K562 (cell line): ENCODE measurements around the gene FTSJ3. TPM values are rescaled to one million over a fixed set of nuclear protein-coding genes. Genes with fewer than 3 reads are reported as not detected.

Experiments
- CREB3L1 ChIP-seq: fragments of 450-650 bp; IDR thresholded peaks from 2 replicates; pipeline ENCODE4 v1.6.1; 2014; ENCODE audit warnings: low read depth, mild to moderate bottlenecking, moderate library complexity, borderline replicate concordance
- E2F8 ChIP-seq: fragments of 450-650 bp; IDR thresholded peaks from 2 replicates; pipeline ENCODE4 v1.7.1; 2018; ENCODE audit warnings: mild to moderate bottlenecking, low read depth; ENCODE audit not compliant: partially characterized antibody
- ELF1 ChIP-seq: fragments of 200-800 bp; sonication (Bioruptor generic); IDR thresholded peaks from 2 replicates; pipeline ENCODE4 v1.6.1; 2016; ENCODE audit warnings: missing genetic modification characterization, missing compliant biosample characterization
- ETS1 ChIP-seq: conservative IDR thresholded peaks from 2 replicates; pipeline ENCODE4 v1.6.1; 2011; ENCODE audit warnings: low read depth, mild to moderate bottlenecking, low read length; ENCODE audit not compliant: control insufficient read depth
- ETV5 ChIP-seq: sonication (generic); formaldehyde crosslinking; IDR thresholded peaks from 2 replicates; pipeline ENCODE4 v1.4.0; 2020; ENCODE audit warnings: low read depth, mild to moderate bottlenecking, missing genetic modification reagents
- FIP1L1 ChIP-seq: fragments of 200-400 bp; formaldehyde crosslinking; IDR thresholded peaks from 2 replicates; pipeline ENCODE4 v1.6.1; 2018; ENCODE audit warnings: mild to moderate bottlenecking, low read depth, low read length; ENCODE audit not compliant: poor library complexity, severe bottlenecking
- FOXJ2 ChIP-seq: fragments of 200-800 bp; sonication (Bioruptor generic); IDR thresholded peaks from 2 replicates; pipeline ENCODE4 v1.6.1; 2016; ENCODE audit warnings: missing genetic modification characterization, missing compliant biosample characterization
- GABPB2 ChIP-seq: fragments of 250-450 bp; sonication (Bioruptor Pico); conservative IDR thresholded peaks from 2 replicates; pipeline ENCODE4 v1.5.1; 2021; ENCODE audit warnings: mild to moderate bottlenecking
- NR2C1 ChIP-seq, 2 experiments: fragments of 450-650 bp; IDR thresholded peaks; 2 replicates each; pipeline ENCODE4 v1.6.1; 2017; ENCODE audit warnings: mild to moderate bottlenecking in 2 of 2, antibody characterized with exemption in 1 of 2, inconsistent platforms in 1 of 2, missing compliant biosample characterization in 1 of 2, missing genetic modification characterization in 1 of 2
- PHF8 ChIP-seq: fragments of 200-600 bp; sonication (generic); IDR thresholded peaks from 2 replicates; pipeline ENCODE4 v1.6.1; 2012; ENCODE audit warnings: mixed run types, mild to moderate bottlenecking, inconsistent platforms, low read length, moderate library complexity, borderline replicate concordance
- RAD51 ChIP-seq: fragments of 450-650 bp; IDR thresholded peaks from 2 replicates; pipeline ENCODE4 v1.7.1; 2016; ENCODE audit warnings: low read depth, mild to moderate bottlenecking, borderline replicate concordance
- RB1 ChIP-seq: fragments of 450-650 bp; IDR thresholded peaks from 2 replicates; pipeline ENCODE4 v1.6.1; 2017; ENCODE audit warnings: low read depth, mild to moderate bottlenecking
- TBP ChIP-seq: optimal IDR thresholded peaks from 2 replicates; pipeline ENCODE3; 2011; ENCODE audit warnings: low read depth, low read length, improper control_type of control experiment
- TFAP4 ChIP-seq: sonication (generic); formaldehyde crosslinking; IDR thresholded peaks from 2 replicates; pipeline ENCODE4 v1.8.0; 2022; ENCODE audit warnings: missing genetic modification reagents, mild to moderate bottlenecking, moderate library complexity, borderline replicate concordance
- YY1 ChIP-seq, 3 experiments: IDR thresholded peaks; 2 replicates each; pipeline ENCODE4 v1.6.1; 2011; ENCODE audit warnings: low read length in 2 of 3, mild to moderate bottlenecking in 2 of 3, moderate library complexity in 2 of 3, borderline replicate concordance in 1 of 3, control low read depth in 1 of 3, low read depth in 1 of 3; ENCODE audit not compliant: insufficient read depth in 3 of 3, insufficient replicate concordance in 2 of 3, control insufficient read depth in 1 of 3, insufficient read length in 1 of 3; ENCODE audit errors: extremely low read depth in 1 of 3
- ZKSCAN8 ChIP-seq: fragments of 200-800 bp; sonication (Bioruptor generic); IDR thresholded peaks from 2 replicates; pipeline ENCODE4 v1.6.1; 2016; ENCODE audit warnings: missing genetic modification characterization, missing compliant biosample characterization
- ZNF263 ChIP-seq: sonication (generic); formaldehyde crosslinking; IDR thresholded peaks from 2 replicates; pipeline ENCODE4 v1.8.0; 2022; ENCODE audit warnings: mild to moderate bottlenecking, missing genetic modification reagents, borderline replicate concordance
- polyA plus RNA-seq, 8 experiments: library from polyadenylated mRNA; depleted of rRNA in 4 of 8; stranded (reverse) in 5 of 8; unstranded in 3 of 8; fragments of >200 nt; fragmentation: Nextera tagmentation in 2 of 8; fragmentation: Illumina TruSeq in 1 of 8; extraction: Ambion mirVana in 2 of 8; extraction: Trizol in 1 of 8; gene quantifications; 2 replicates each; pipeline versions ENCODE4 v1.2.1 to v1.2.3, GENCODE V29; 2011 to 2014; ENCODE audit warnings: inconsistent platforms in 1 of 8, missing spikeins in 1 of 8
- total RNA-seq, 7 experiments: library from RNA; depleted of rRNA in 6 of 7; stranded (reverse); fragments of >200 nt in 6 of 7; fragmentation: Illumina TruSeq in 2 of 7; extraction: Trizol in 2 of 7; gene quantifications; 2 replicates each; pipeline versions ENCODE4 v1.2.1 to v1.2.3, GENCODE V29; 2011 to 2021; ENCODE audit warnings: low replicate concordance in 1 of 7

FTSJ3 gene
- total and polyA plus RNA-seq, 9 of the 15 experiments (the other 6 are each of a cell fraction or from before 2014, with no cell fraction given): 18.0 to 65.6 (median 52.4) TPM

- TF ChIP-seq E2F8: peak; percentile 89
- 0 out of 2 replicates have a peak, but pooled peaks have one; percentile 36 for TF ChIP-seq ZNF263 (CRISPR knock-in tag)
- TF ChIP-seq TBP: peak; percentile 93
- TF ChIP-seq TFAP4: peak; percentile 92
- TF ChIP-seq FOXJ2 (tag): no peak
- TF ChIP-seq CREB3L1: peak; percentile 98
- TF ChIP-seq RB1: peak; percentile 70
- peak; percentile 32; the same call in 1 of the 2 replicates for TF ChIP-seq ETS1
- TF ChIP-seq ELF1 (tag): peak; percentile 94
- TF ChIP-seq NR2C1 (IDR thresholded peaks at IDR 0.05): peak; percentile 100
- TF ChIP-seq NR2C1 (tag; IDR thresholded peaks at IDR 0.05): peak; percentile 100
- no peak for TF ChIP-seq ZKSCAN8 (CRISPR knock-in tag)
- TF ChIP-seq FIP1L1: peak; percentile 62
- TF ChIP-seq YY1 (IDR thresholded peaks at IDR 0.05; ENCODE audit: borderline replicate concordance in 1 of 3, control insufficient read depth in 1 of 3, extremely low read depth in 1 of 3, insufficient read depth in 3 of 3, insufficient read length in 1 of 3, insufficient replicate concordance in 2 of 3, low read depth in 1 of 3, low read length in 2 of 3): peak; percentile 75 to 93 (median 89)
- peak; percentile 84 for TF ChIP-seq RAD51
- peak; percentile 87 for TF ChIP-seq ETV5 (CRISPR knock-in tag)
- TF ChIP-seq GABPB2 (CRISPR knock-in tag): no peak; the same call in 1 of the 2 replicates
- peak; percentile 89 for TF ChIP-seq PHF8
These were observed 54.0 kb downstream of the FTSJ3 start, which contains the start of gene CCDC47 (continued) for GRCh38 chr17:63773272-63774140.
